Ascending aorta (tissue), 2 donors: ENCODE data around the gene NRP2. TPM values are rescaled to one million over a fixed set of nuclear protein-coding genes. Genes with fewer than 3 reads are reported as not detected.

Experiments
- DNase-seq, 2 donors: peaks; one replicate each; pipeline ENCODE4 v3.0.0-alpha.2; 2019; ENCODE audit warnings: low spot score in 2 of 2
- H3K27ac ChIP-seq, 2 donors: fragments of 200-600 bp; sonication (generic); one replicate each; pipeline ENCODE4 v1.5.1; 2016 to 2017; ENCODE audit warnings: mild to moderate bottlenecking in 1 of 2
- H3K27me3 ChIP-seq: fragments of 200-600 bp; sonication (generic); one replicate; pipeline ENCODE4 v1.5.1; 2017
- H3K36me3 ChIP-seq, 2 donors: fragments of 200-600 bp; sonication (generic); one replicate each; pipeline ENCODE4 v1.5.1; 2016
- H3K4me1 ChIP-seq, 2 donors: fragments of 200-600 bp; sonication (generic); one replicate each; pipeline ENCODE4 v1.5.1; 2016 to 2017; ENCODE audit warnings: mild to moderate bottlenecking in 1 of 2
- H3K4me3 ChIP-seq, 2 donors: fragments of 200-600 bp; sonication (generic); one replicate each; pipeline ENCODE4 v1.5.1; 2016 to 2017; ENCODE audit warnings: mild to moderate bottlenecking in 1 of 2
- H3K9me3 ChIP-seq, 2 donors: fragments of 200-600 bp; sonication (generic); one replicate each; pipeline ENCODE4 v1.5.1; 2016
- CTCF ChIP-seq, 3 experiments: fragments of 200-600 bp in 2 of 3; fragments of 450-650 bp in 1 of 3; sonication (generic) in 2 of 3; IDR thresholded peaks; one replicate each; pipeline ENCODE4 v1.5.1; 2016 to 2019; ENCODE audit warnings: antibody characterized with exemption in 3 of 3, mild to moderate bottlenecking in 1 of 3, moderate library complexity in 1 of 3
- intact Hi-C: fragments of 100-400 bp; cut with DNase I; formaldehyde crosslinking; loops from one replicate; pipeline ENCODE4 v1.15.1; 2023
- total RNA-seq: library from RNA; depleted of rRNA; stranded (reverse); fragments of >200 nt; gene quantifications from one replicate; pipeline ENCODE4 v1.1.0, GENCODE V29; 2016

The NRP2 gene
- total RNA-seq, 1 donor from 2014 or later = 39.7 TPM

GRCh38 chr2:205806143-205806905 is 124.0 kb downstream of the NRP2 start:
- H3K9me3 ChIP-seq = no peaks in the 10 kb centered on the region
- H3K27ac ChIP-seq = no peak overlapping the region
- no peak for TF ChIP-seq CTCF (IDR thresholded peaks at IDR 0.05)
- no peaks in the 10 kb centered on the region for H3K36me3 ChIP-seq
- no peaks in the 10 kb centered on the region for H3K4me1 ChIP-seq
- no peaks in the 10 kb centered on the region for H3K27me3 ChIP-seq
- H3K4me3 ChIP-seq = no peak overlapping the region
- intact Hi-C loops = no loop called here
- no peak for DNase-seq

GRCh38 chr2:205807229-205807628 is 124.9 kb downstream of the NRP2 start:
- no peaks in the 10 kb centered on the region for H3K9me3 ChIP-seq
- intact Hi-C loops = no loop called here

GRCh38 chr2:205807758-205808157 is 125.5 kb downstream of the NRP2 start:
- no peaks in the 10 kb centered on the region for H3K27me3 ChIP-seq
- TF ChIP-seq CTCF (IDR thresholded peaks at IDR 0.05) = no peak
- no peaks in the 10 kb centered on the region for H3K9me3 ChIP-seq
- DNase-seq = no peak
- H3K36me3 ChIP-seq = no peaks in the 10 kb centered on the region
- H3K4me1 ChIP-seq = no peaks in the 10 kb centered on the region
- intact Hi-C loops = no loop called here
- H3K27ac ChIP-seq = no peak overlapping the region
- H3K4me3 ChIP-seq = no peak overlapping the region

More at GRCh38 chr2:205807229-205807628, 124.9 kb downstream of the NRP2 start:
- Histone ChIP-seq H3K4me1 (no peaks in the 10 kb centered on the region), H3K36me3 (no peaks in the 10 kb centered on the region), H3K27ac (no peak overlapping the region), H3K27me3 (no peaks in the 10 kb centered on the region), H3K4me3 (no peak overlapping the region)
- TF ChIP-seq CTCF (IDR thresholded peaks at IDR 0.05) = no peak
- no peak for DNase-seq

- H3K4me1 ChIP-seq = no peaks in the 10 kb centered on the region
- H3K27me3 ChIP-seq = no peaks in the 10 kb centered on the region
- no peaks in the 10 kb centered on the region for H3K36me3 ChIP-seq
- H3K27ac ChIP-seq = no peak overlapping the region
- H3K4me3 ChIP-seq = no peak overlapping the region
- TF ChIP-seq CTCF (IDR thresholded peaks at IDR 0.05) = no peak
- H3K9me3 ChIP-seq = no peaks in the 10 kb centered on the region
- intact Hi-C loops = no loop called here
- no peak for DNase-seq
Observed at GRCh38 chr2:205808486-205809121, 126.3 kb downstream of the NRP2 start.

- DNase-seq = no peak
- H3K27ac ChIP-seq = no peak overlapping the region
- no peaks in the 10 kb centered on the region for H3K27me3 ChIP-seq
- no peaks in the 10 kb centered on the region for H3K36me3 ChIP-seq
- no peaks in the 10 kb centered on the region for H3K4me1 ChIP-seq
- no peak for TF ChIP-seq CTCF (IDR thresholded peaks at IDR 0.05)
- H3K4me3 ChIP-seq = no peak overlapping the region
- peaks cover 0 to 4% of the 10 kb centered on the region in 2 donors for H3K9me3 ChIP-seq
- intact Hi-C loops = no loop called here
Observed at GRCh38 chr2:205811387-205811786, 129.1 kb downstream of the NRP2 start.
